ENCODE data around the gene KRT9. TPM values are rescaled to one million over a fixed set of nuclear protein-coding genes. Genes with fewer than 3 reads are reported as not detected.

KRT9 gene
- total and polyA plus RNA-seq, 9 of the 15 experiments (the other 6 are each of a cell fraction or from before 2014, with no cell fraction given), result 0.03 TPM; not detected in 8

- H3K79me2 ChIP-seq (ENCODE audit: control insufficient read depth, insufficient read depth, low read length), result no peaks in the 10 kb centered on the region
- POLR2A ChIA-PET, result interaction anchor here (0.6 to 1.3 kb wide), 7 partner anchors 13 to 82 kb away, joined by 3 to 6 read pairs (median 3); no protein-coding TSS in a partner anchor
- no peak overlapping the region for H3K4me2 ChIP-seq (ENCODE audit: insufficient read depth, low read length)
- ATAC-seq (no peak; the same call in 2 of the 3 replicates), DNase-seq (ENCODE audit: extremely low read depth in 1 of 4, low spot score in 3 of 4) (no peak), FAIRE-seq (no peak)
- peaks cover 2 to 9% of the 10 kb centered on the region in 2 experiments; a peak in 3 of 5 replicates for H3K4me1 ChIP-seq (replicated peaks in 1 of 2; ENCODE audit: control insufficient read depth in 2 of 2, insufficient read depth in 2 of 2, low read length in 2 of 2)
- 16% methylated on average over 4 of the region's 5 CpGs for WGBS (ENCODE audit: insufficient coverage, low coverage, missing lambda C conversion rate)
- no peaks in the 10 kb centered on the region for H4K20me1 ChIP-seq (replicated peaks; ENCODE audit: control insufficient read depth, insufficient read depth, low read length)
- no peak overlapping the region for H3K27ac ChIP-seq (ENCODE audit: extremely low read depth, low read depth, low read length)
- no peak overlapping the region for H3K9ac ChIP-seq (ENCODE audit: insufficient read depth in 1 of 2, low read depth in 2 of 2, low read length in 2 of 2)
- no peak for TF ChIP-seq CCAR2 (IDR thresholded peaks at IDR 0.05; ENCODE audit: low read depth, low read length)
- no peak for TF ChIP-seq ILF3 (IDR thresholded peaks at IDR 0.05; ENCODE audit: borderline replicate concordance)
- TF ChIP-seq E2F4 (CRISPR knock-in tag; IDR thresholded peaks at IDR 0.05; ENCODE audit: low read depth), result no peak
- no peak for TF ChIP-seq HLTF (IDR thresholded peaks at IDR 0.05)
- TF ChIP-seq NCOA6 (IDR thresholded peaks at IDR 0.05), result no peak
- no peak for TF ChIP-seq U2AF2 (optimal IDR thresholded peaks at IDR 0.05; ENCODE audit: low read depth, low read length)
- H3K27me3 ChIP-seq (ENCODE audit: control insufficient read depth in 2 of 2, insufficient read depth in 2 of 2, low read length in 2 of 2), result peaks cover 0 to 18% of the 10 kb centered on the region in 2 experiments; a peak in 2 of 5 replicates
- H3K36me3 ChIP-seq (ENCODE audit: control insufficient read depth, insufficient read depth, low read length), result no peaks in the 10 kb centered on the region
- no peak overlapping the region for H3K4me3 ChIP-seq
- CTCF ChIA-PET (ENCODE audit: low intra/inter-chr PET ratio), result interaction anchor here (0.9 to 3.6 kb wide), 5 partner anchors 30 to 84 kb away, joined by 3 to 21 read pairs (median 7); no protein-coding TSS in a partner anchor
- peak overlapping the region; percentile 92; the same call in 1 of the 2 replicates for H2AFZ ChIP-seq (ENCODE audit: low read depth, low read length)
- BruUV-seq (replicated peaks), result no TSS peak
- no peaks in the 10 kb centered on the region for H3K9me1 ChIP-seq (ENCODE audit: control insufficient read depth, insufficient read depth, low read length)
- intact Hi-C loops (cut with micrococcal nuclease), result loop anchor here (1.0 kb wide), 1 partner anchor 67 kb away; no protein-coding TSS in a partner anchor
- no peaks in the 10 kb centered on the region for H3K9me3 ChIP-seq (replicated peaks; ENCODE audit: control insufficient read depth, insufficient read depth, low read depth, low read length)
- in situ Hi-C loops (cut with MboI), result no loop called here
Measured at GRCh38 chr17:41578971-41579370, 7.1 kb upstream of the KRT9 start.
